Measurements from ENCODE around the gene NUDT12.

Gene NUDT12

DNA sequence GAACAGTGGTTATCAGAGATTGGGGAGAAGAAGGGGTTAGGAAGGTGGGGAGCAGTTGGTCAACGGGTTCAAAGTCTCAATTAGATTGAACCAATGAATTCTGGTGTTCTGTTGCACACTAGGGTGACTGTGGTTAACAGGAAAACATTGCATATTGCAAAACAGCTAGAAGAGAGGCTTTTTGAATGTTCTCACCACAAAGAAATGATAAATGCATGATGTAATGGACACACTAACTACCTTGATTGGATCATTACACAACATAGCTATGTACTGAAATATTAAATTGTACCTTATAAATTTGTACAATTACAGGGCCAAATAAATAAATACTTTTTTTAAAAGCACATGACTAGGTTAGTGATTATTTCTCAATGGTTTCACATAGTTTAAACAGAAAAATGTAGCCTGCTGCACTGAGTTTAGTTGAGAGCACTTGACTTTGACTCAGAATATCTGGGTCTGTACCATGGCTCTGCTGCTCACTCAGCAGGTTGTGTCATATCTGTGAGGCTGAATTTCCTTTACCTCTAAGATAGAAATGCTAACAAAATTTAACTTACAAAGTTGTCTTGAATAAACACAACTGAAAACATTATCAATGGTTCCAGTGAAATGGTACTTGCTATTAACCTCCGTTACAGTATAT lies 30.4 kb downstream of the NUDT12 start:
- no peak for DNase-seq (ENCODE audit: low read depth)
- TF ChIP-seq, protein P1, sequence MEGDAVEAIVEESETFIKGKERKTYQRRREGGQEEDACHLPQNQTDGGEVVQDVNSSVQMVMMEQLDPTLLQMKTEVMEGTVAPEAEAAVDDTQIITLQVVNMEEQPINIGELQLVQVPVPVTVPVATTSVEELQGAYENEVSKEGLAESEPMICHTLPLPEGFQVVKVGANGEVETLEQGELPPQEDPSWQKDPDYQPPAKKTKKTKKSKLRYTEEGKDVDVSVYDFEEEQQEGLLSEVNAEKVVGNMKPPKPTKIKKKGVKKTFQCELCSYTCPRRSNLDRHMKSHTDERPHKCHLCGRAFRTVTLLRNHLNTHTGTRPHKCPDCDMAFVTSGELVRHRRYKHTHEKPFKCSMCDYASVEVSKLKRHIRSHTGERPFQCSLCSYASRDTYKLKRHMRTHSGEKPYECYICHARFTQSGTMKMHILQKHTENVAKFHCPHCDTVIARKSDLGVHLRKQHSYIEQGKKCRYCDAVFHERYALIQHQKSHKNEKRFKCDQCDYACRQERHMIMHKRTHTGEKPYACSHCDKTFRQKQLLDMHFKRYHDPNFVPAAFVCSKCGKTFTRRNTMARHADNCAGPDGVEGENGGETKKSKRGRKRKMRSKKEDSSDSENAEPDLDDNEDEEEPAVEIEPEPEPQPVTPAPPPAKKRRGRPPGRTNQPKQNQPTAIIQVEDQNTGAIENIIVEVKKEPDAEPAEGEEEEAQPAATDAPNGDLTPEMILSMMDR (IDR thresholded peaks at IDR 0.05; ENCODE audit: control insufficient read depth, insufficient read depth, low read depth, low read length, missing control alignments), result no peak
- no peak overlapping the region for H3K4me3 ChIP-seq (ENCODE audit: control insufficient read depth, low read depth, low read length)

DNA sequence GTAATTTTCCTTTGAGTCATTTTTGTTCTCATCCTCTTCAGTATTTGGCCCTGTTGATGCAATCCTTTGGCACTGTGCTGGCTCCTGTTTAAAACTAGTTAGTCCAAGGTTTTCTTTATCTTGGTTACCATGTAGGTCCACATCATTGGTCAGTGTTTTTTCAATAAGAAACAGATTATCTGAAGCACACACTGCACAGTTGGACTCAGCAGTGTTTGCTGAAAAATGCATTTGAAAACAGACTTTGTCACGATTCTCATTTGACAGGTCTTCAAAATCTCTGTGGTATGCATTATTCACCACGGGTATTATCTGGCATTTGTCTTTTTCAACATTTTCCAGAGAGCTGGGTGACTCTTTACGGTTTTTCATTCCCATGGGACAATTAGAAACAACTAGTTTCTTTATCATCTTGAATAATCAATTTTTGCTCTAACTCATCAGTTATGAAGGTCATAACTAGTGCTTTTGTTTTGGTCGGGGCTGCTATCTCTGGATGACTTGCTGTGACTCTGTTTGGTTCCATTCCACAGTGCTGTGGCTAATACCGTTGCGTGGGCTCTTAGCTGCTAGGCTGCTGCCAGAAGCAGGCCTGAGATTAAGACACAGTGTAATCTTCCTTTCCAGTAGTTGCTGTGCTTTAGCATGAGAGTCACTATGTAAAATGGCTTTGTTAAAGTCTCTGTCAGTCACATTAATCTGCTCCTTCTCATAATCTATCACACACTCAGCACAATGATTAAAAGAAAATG lies 36.2 kb downstream of the NUDT12 start:
- TF ChIP-seq, protein P1 (IDR thresholded peaks at IDR 0.05; ENCODE audit: control insufficient read depth, insufficient read depth, low read depth, low read length, missing control alignments), result no peak
- DNase-seq (ENCODE audit: low read depth), result peak; percentile 79
- H3K4me3 ChIP-seq (ENCODE audit: control insufficient read depth, low read depth, low read length), result no peak overlapping the region

DNA sequence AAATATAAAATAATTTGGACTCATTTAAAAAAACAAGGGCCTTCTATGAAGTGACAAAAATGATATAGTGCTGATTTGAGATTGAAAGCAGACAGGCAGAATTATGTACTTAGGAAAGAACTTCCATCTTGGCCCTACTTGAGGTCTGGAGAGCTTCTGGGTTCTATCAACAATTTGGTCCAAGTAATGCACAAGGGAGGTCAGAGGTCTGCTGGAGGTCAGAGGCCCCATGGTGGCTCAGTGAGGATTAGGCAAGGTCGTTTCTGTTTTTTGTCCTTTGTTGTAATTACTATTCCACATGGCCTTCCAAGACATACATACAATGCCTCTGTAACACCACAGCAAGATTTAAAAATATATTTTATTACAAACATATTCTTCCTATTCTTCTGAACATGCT lies 37.2 kb downstream of the NUDT12 start:
- H3K4me3 ChIP-seq (ENCODE audit: control insufficient read depth, low read depth, low read length), result no peak overlapping the region
- TF ChIP-seq, protein P1 (IDR thresholded peaks at IDR 0.05; ENCODE audit: control insufficient read depth, insufficient read depth, low read depth, low read length, missing control alignments), result no peak
- no peak for DNase-seq (ENCODE audit: low read depth)

DNA sequence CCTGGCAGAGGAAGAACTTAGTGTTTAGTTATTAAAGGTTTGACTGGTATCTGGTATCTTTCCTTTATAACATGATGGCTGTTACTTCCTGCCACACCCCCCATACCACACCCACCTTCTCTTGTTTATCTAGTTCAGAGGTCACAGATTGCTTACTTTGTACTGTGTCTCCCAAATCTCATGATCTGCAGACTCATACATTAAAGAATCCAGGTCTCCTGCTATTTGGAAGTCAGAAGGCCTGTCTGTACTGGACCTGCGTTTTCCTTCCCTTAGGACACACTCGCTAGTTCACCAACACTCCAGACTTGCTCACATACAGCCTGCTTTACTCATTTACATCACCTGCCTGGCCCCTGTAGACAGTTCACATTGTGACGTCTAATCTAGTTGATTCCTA lies 39.3 kb downstream of the NUDT12 start:
- no peak overlapping the region for H3K4me3 ChIP-seq (ENCODE audit: control insufficient read depth, low read depth, low read length)
- TF ChIP-seq, protein P1 (IDR thresholded peaks at IDR 0.05; ENCODE audit: control insufficient read depth, insufficient read depth, low read depth, low read length, missing control alignments), result no peak
- DNase-seq (ENCODE audit: low read depth), result no peak

DNA sequence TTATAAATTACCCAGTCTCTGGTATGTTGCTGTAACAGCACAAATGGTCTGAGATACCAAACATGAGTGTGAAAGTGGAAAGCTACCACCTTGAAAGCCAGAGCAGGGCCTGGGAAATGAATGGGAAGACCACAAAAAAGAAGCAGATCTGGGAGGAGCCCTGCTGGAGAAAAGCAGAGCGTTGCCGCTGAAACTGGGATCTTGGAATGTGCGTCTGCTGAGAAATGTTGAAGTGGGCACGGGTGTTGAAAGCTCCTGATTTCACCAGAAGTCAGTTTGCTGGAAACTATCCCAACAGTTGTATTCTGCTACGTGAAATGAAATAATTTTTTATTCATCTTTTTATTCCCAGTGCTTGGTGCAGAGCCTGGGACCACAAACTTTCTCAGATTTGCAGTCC lies 40.0 kb downstream of the NUDT12 start:
- DNase-seq (ENCODE audit: low read depth), result no peak
- TF ChIP-seq, protein P1 (IDR thresholded peaks at IDR 0.05; ENCODE audit: control insufficient read depth, insufficient read depth, low read depth, low read length, missing control alignments), result no peak
- no peak overlapping the region for H3K4me3 ChIP-seq (ENCODE audit: control insufficient read depth, low read depth, low read length)

DNA sequence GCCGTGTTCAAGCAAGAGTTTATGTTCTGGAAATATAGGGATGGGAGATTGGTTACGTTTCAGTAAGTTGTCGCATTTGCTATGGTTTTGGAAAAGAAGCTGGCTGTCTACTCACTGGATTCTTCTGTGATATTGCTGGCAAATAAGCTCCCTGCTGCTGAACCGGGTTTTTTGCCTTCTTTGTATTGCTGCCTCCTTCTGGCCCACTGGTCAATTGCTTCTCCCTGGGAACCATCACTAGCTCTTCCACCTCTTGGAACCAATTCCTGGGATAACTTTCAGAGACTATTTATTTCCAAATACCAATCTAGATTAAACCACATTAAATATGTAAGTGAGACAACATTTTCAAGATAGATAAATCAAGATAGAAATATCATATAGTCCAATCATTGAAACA lies 43.0 kb downstream of the NUDT12 start:
- TF ChIP-seq, protein P1 (IDR thresholded peaks at IDR 0.05; ENCODE audit: control insufficient read depth, insufficient read depth, low read depth, low read length, missing control alignments), result peak; percentile 25
- no peak for DNase-seq (ENCODE audit: low read depth)
- H3K4me3 ChIP-seq (ENCODE audit: control insufficient read depth, low read depth, low read length), result no peak overlapping the region

Measured in AG09309 (cell line).